Measurements from ENCODE around the gene OVAAL. TPM values are rescaled to one million over a fixed set of nuclear protein-coding genes. Genes with fewer than 3 reads are reported as not detected.

The OVAAL gene
- total RNA-seq, 1 donor from 2014 or later, result not detected

DNA sequence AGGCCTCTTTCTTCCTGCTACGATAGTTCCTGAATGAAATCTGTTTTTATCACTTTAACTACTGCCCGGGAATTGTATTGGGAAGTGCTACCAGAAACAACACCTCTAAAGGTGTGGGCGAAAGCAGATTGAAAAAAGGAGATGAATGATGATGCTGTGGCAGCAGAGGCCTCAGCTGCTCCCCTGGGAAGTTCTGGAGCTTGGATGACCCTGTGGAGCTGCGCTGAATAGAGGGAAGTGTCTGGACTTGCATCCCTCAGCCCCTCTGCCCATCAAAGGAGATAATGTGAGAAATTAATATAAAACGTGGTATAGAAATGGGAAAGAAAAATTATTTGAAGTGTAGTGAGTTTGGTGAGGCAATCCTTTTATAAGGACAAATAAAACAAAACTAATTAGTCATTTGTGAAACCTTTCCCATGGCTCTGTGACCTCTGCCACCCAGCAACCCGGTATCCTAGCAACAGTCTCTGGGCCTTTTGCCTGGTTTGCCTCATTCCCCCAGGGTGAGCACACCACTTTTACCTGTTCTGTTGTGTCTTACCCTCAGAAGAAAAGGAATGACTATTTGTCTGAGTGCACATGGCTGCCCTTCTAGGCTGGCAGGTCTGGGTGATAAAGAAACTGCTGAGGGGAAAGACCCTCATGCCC lies 21.3 kb downstream of the OVAAL start:
- DNase-seq (ENCODE audit: low spot score, unreplicated experiment), result no peak
- peak overlapping the region; percentile 93 for H3K27ac Mint-ChIP-seq
- no peaks in the 10 kb centered on the region for H3K36me3 Mint-ChIP-seq (ENCODE audit: insufficient read depth)
- no peaks in the 10 kb centered on the region for H3K27me3 Mint-ChIP-seq
- TF ChIP-seq CTCF (IDR thresholded peaks at IDR 0.05; ENCODE audit: unreplicated experiment), result no peak
- H3K4me1 Mint-ChIP-seq (ENCODE audit: low read depth), result peaks cover 27% of the 10 kb centered on the region
- no peaks in the 10 kb centered on the region for H3K9me3 Mint-ChIP-seq (ENCODE audit: low read depth)
- H3K4me3 Mint-ChIP-seq (ENCODE audit: low read depth), result no peak overlapping the region

GRCh38 chr1:180581635-180582039 lies 22.9 kb downstream of the OVAAL start:
- Mint-ChIP-seq H3K27ac (no peak overlapping the region), H3K9me3 (ENCODE audit: low read depth) (no peaks in the 10 kb centered on the region), H3K4me1 (ENCODE audit: low read depth) (peaks cover 32% of the 10 kb centered on the region), H3K36me3 (ENCODE audit: insufficient read depth) (no peaks in the 10 kb centered on the region), H3K4me3 (ENCODE audit: low read depth) (no peak overlapping the region), H3K27me3 (no peaks in the 10 kb centered on the region)
- no peak for TF ChIP-seq CTCF (IDR thresholded peaks at IDR 0.05; ENCODE audit: unreplicated experiment)
- no peak for DNase-seq (ENCODE audit: low spot score, unreplicated experiment)

GRCh38 chr1:180584869-180585268 lies 26.1 kb downstream of the OVAAL start:
- H3K4me1 Mint-ChIP-seq (ENCODE audit: low read depth), result peaks cover 22% of the 10 kb centered on the region
- DNase-seq (ENCODE audit: low spot score, unreplicated experiment), result no peak
- no peak for TF ChIP-seq CTCF (IDR thresholded peaks at IDR 0.05; ENCODE audit: unreplicated experiment)
- H3K27ac Mint-ChIP-seq, result peak overlapping the region; percentile 46
- H3K36me3 Mint-ChIP-seq (ENCODE audit: insufficient read depth), result no peaks in the 10 kb centered on the region
- peaks cover 3% of the 10 kb centered on the region for H3K9me3 Mint-ChIP-seq (ENCODE audit: low read depth)
- H3K27me3 Mint-ChIP-seq, result no peaks in the 10 kb centered on the region
- H3K4me3 Mint-ChIP-seq (ENCODE audit: low read depth), result no peak overlapping the region

DNA sequence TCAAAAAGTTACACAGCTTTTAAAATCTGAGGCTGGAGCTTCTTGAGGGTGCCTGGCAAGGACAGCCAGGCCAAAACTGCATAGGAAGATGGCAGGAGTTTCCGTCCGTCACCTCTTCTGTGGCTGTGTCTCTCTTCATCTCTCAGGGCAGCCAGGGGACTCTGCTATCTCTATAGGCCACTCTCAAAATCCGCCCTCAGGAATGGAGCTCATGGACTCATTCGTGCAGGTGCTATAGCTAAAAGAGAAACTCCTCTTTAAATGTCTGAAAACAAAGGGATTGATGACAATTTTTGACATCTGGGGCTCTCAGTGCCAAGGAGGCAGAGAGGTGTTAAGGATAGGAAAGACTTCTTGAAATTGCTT lies 27.2 kb downstream of the OVAAL start:
- DNase-seq (ENCODE audit: low spot score, unreplicated experiment), result no peak
- H3K4me3 Mint-ChIP-seq (ENCODE audit: low read depth), result no peak overlapping the region
- no peaks in the 10 kb centered on the region for H3K27me3 Mint-ChIP-seq
- H3K27ac Mint-ChIP-seq, result no peak overlapping the region
- H3K9me3 Mint-ChIP-seq (ENCODE audit: low read depth), result peaks cover 3% of the 10 kb centered on the region
- H3K4me1 Mint-ChIP-seq (ENCODE audit: low read depth), result peaks cover 14% of the 10 kb centered on the region
- no peak for TF ChIP-seq CTCF (IDR thresholded peaks at IDR 0.05; ENCODE audit: unreplicated experiment)
- H3K36me3 Mint-ChIP-seq (ENCODE audit: insufficient read depth), result no peaks in the 10 kb centered on the region

GRCh38 chr1:180586671-180587155 lies 27.9 kb downstream of the OVAAL start:
- no peaks in the 10 kb centered on the region for H3K27me3 Mint-ChIP-seq
- peaks cover 3% of the 10 kb centered on the region for H3K9me3 Mint-ChIP-seq (ENCODE audit: low read depth)
- DNase-seq (ENCODE audit: low spot score, unreplicated experiment), result no peak
- peaks cover 13% of the 10 kb centered on the region for H3K4me1 Mint-ChIP-seq (ENCODE audit: low read depth)
- TF ChIP-seq CTCF (IDR thresholded peaks at IDR 0.05; ENCODE audit: unreplicated experiment), result no peak
- no peak overlapping the region for H3K4me3 Mint-ChIP-seq (ENCODE audit: low read depth)
- H3K36me3 Mint-ChIP-seq (ENCODE audit: insufficient read depth), result no peaks in the 10 kb centered on the region
- H3K27ac Mint-ChIP-seq, result peak overlapping the region; percentile 17

Measured in progenitor cell of endocrine pancreas (in vitro differentiated cells).